H54 (cell line): ENCODE measurements around the gene UPF1.

ENCODE experiments used
- DNase-seq: peaks from one replicate; pipeline ENCODE4 v3.0.0; 2011; ENCODE audit warnings: low spot score, mixed read lengths; ENCODE audit not compliant: insufficient read length
- FAIRE-seq: peaks from 3 replicates; lab custom pipeline; 2011; peaks lifted over from hg19 to GRCh38; lab: Jason Lieb, UNC
- POLR2A ChIP-seq: IDR thresholded peaks from 2 replicates; pipeline ENCODE4 v1.6.1; 2011; ENCODE audit warnings: low read depth, mild to moderate bottlenecking, low read length

The UPF1 gene

GRCh38 chr19:18839465-18840287 is 7.9 kb downstream of the UPF1 start:
- no peak for FAIRE-seq
- TF ChIP-seq POLR2A, result no peak
- DNase-seq, result peak; percentile 96

GRCh38 chr19:18840288-18841267 is 8.8 kb downstream of the UPF1 start:
- DNase-seq (no peak), FAIRE-seq (no peak)
- no peak for TF ChIP-seq POLR2A

- no peak for TF ChIP-seq POLR2A
- DNase-seq (no peak), FAIRE-seq (no peak)
These were observed 9.6 kb downstream of the UPF1 start for GRCh38 chr19:18841400-18841799.

GRCh38 chr19:18842166-18842565 is 10.4 kb downstream of the UPF1 start:
- TF ChIP-seq POLR2A, result no peak
- DNase-seq, result no peak

GRCh38 chr19:18843960-18844359 is 12.2 kb downstream of the UPF1 start:
- FAIRE-seq (no peak), DNase-seq (no peak)
- TF ChIP-seq POLR2A, result no peak

More at GRCh38 chr19:18842166-18842565, 10.4 kb downstream of the UPF1 start:
- no peak for FAIRE-seq

- no peak for TF ChIP-seq POLR2A
- no peak for FAIRE-seq
- no peak for DNase-seq
These were observed 13.1 kb downstream of the UPF1 start for GRCh38 chr19:18844806-18845329.

GRCh38 chr19:18845961-18846360 is 14.2 kb downstream of the UPF1 start:
- DNase-seq (no peak), FAIRE-seq (no peak)
- TF ChIP-seq POLR2A, result no peak

- DNase-seq (peak; percentile 84), FAIRE-seq (no peak)
- no peak for TF ChIP-seq POLR2A
These were observed 15.2 kb downstream of the UPF1 start for GRCh38 chr19:18846862-18847548.

GRCh38 chr19:18847549-18848463 is 16.0 kb downstream of the UPF1 start:
- DNase-seq, result no peak
- no peak for FAIRE-seq
- TF ChIP-seq POLR2A, result no peak

- DNase-seq (no peak), FAIRE-seq (no peak)
- no peak for TF ChIP-seq POLR2A
These were observed 17.3 kb downstream of the UPF1 start for GRCh38 chr19:18848878-18849661.

GRCh38 chr19:18849838-18850400 is 18.2 kb downstream of the UPF1 start:
- FAIRE-seq, result no peak
- no peak for DNase-seq
- TF ChIP-seq POLR2A, result no peak
